Endodermal cell (in vitro differentiated cells): Measurements from ENCODE around the gene PLEKHG3. TPM values are rescaled to one million over a fixed set of nuclear protein-coding genes. Genes with fewer than 3 reads are reported as not detected.
A peak's percentile ranks its signal among the peaks of the same experiment; 100 is the strongest.

Experiments
- DNase-seq: peaks from one replicate; pipeline ENCODE4 v3.0.0-alpha.2; 2017
- H3K27ac ChIP-seq: 2 replicates; pipeline ENCODE4 v1.5.1; 2013; ENCODE audit warnings: mild to moderate bottlenecking, low read depth, low read length, moderate library complexity
- H3K27me3 ChIP-seq: 2 replicates; pipeline ENCODE4 v1.6.1; 2013; ENCODE audit warnings: mild to moderate bottlenecking, low read length, moderate library complexity; ENCODE audit not compliant: insufficient read depth, control insufficient read depth, poor library complexity, severe bottlenecking
- H3K36me3 ChIP-seq: 2 replicates; pipeline ENCODE4 v1.7.0; 2013; ENCODE audit warnings: mild to moderate bottlenecking, low read length, moderate library complexity; ENCODE audit not compliant: control insufficient read depth, insufficient read depth
- H3K4me1 ChIP-seq: one replicate; pipeline ENCODE4 v1.7.0; 2013; ENCODE audit warnings: low read length; ENCODE audit not compliant: control insufficient read depth, insufficient read depth
- H3K4me3 ChIP-seq: 2 replicates; pipeline ENCODE4 v1.5.1; 2013; ENCODE audit warnings: mild to moderate bottlenecking, low read length, moderate library complexity
- H3K9ac ChIP-seq: 2 replicates; pipeline ENCODE4 v1.6.1; 2013; ENCODE audit warnings: mild to moderate bottlenecking, low read length, moderate library complexity; ENCODE audit not compliant: poor library complexity, severe bottlenecking; ENCODE audit errors: extremely low read depth
- H3K9me3 ChIP-seq: 2 replicates; pipeline ENCODE4 v1.6.1; 2013; ENCODE audit warnings: mild to moderate bottlenecking, low read length, moderate library complexity; ENCODE audit not compliant: control insufficient read depth
- H3K27ac Mint-ChIP-seq: 2 replicates; pipeline ENCODE4 v1.8.0; 2020; ENCODE audit warnings: mixed read lengths
- H3K27me3 Mint-ChIP-seq: 2 replicates; pipeline ENCODE4 v1.8.0; 2021; ENCODE audit warnings: mild to moderate bottlenecking, mixed read lengths; ENCODE audit not compliant: insufficient read depth
- H3K36me3 Mint-ChIP-seq: 2 replicates; pipeline ENCODE4 v1.8.0; 2020; ENCODE audit warnings: low read depth, mixed read lengths
- H3K4me1 Mint-ChIP-seq: 2 replicates; pipeline ENCODE4 v1.8.0; 2020; ENCODE audit warnings: mixed read lengths
- H3K4me3 Mint-ChIP-seq: 2 replicates; pipeline ENCODE4 v1.8.0; 2020; ENCODE audit warnings: mild to moderate bottlenecking, moderate library complexity, mixed read lengths
- H3K9me3 Mint-ChIP-seq: 2 replicates; pipeline ENCODE4 v1.8.0; 2020; ENCODE audit warnings: mild to moderate bottlenecking, mixed read lengths
- WGBS, 2 experiments: methylation state at CpG; one replicate each; pipeline versions ENCODE4 v1.1.5 to v1.1.7; 2013; ENCODE audit warnings: missing lambda C conversion rate in 2 of 2, mixed read lengths in 1 of 2; ENCODE audit not compliant: insufficient coverage in 1 of 2, insufficient read length in 1 of 2; 5-methylcytosine and 5-hydroxymethylcytosine counted together
- total RNA-seq, 2 donors: library from RNA; stranded (reverse); fragmentation: NEBNext Ultra II Directional in 1 of 2; extraction: Animal tissue kit (Norgen Biotek cat#: 25700) in 1 of 2; gene quantifications; 2 replicates in 1 of 2; 3 replicates in 1 of 2; pipeline ENCODE4 v1.2.1, GENCODE V29; 2021
- TF ChIP-seq, protein P1 (sequence below): fragments of 200-600 bp; sonication (generic); conservative IDR thresholded peaks from 2 replicates; pipeline ENCODE4 v1.5.0; 2021; ENCODE audit warnings: antibody characterized with exemption, mild to moderate bottlenecking

PLEKHG3 gene
- total RNA-seq, 2 donors from 2014 or later, result 31.7 to 52.6 TPM

DNA sequence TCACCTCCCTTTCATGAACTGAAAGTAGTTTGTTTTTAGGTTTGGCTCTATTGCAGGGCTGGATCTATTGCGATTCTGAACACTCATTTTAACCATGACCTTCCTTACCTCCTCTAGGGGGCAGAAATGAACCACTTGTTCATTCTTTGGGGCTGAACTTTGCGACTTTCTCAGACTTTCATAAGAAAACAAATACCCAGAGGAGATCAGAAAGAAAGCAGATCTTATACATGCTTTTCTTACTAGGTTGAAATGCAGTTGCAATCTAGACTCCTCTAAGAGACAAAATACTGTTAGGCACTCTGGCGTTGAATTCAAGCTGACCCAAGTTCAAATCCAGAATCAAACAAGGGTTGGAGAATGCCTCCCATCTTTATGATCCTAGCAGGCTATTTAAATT, 32.6 kb upstream of the PLEKHG3 start:
- Histone ChIP-seq H3K9me3 (no peaks in the 10 kb centered on the region), H3K9ac (no peak overlapping the region), H3K36me3 (no peaks in the 10 kb centered on the region), H3K27me3 (peaks cover 4% of the 10 kb centered on the region), H3K27ac (no peak overlapping the region), H3K4me3 (no peak overlapping the region), H3K4me1 (no peaks in the 10 kb centered on the region)
- no peak overlapping the region for H3K27ac Mint-ChIP-seq
- H3K36me3 Mint-ChIP-seq, result no peaks in the 10 kb centered on the region
- TF ChIP-seq, protein P1, sequence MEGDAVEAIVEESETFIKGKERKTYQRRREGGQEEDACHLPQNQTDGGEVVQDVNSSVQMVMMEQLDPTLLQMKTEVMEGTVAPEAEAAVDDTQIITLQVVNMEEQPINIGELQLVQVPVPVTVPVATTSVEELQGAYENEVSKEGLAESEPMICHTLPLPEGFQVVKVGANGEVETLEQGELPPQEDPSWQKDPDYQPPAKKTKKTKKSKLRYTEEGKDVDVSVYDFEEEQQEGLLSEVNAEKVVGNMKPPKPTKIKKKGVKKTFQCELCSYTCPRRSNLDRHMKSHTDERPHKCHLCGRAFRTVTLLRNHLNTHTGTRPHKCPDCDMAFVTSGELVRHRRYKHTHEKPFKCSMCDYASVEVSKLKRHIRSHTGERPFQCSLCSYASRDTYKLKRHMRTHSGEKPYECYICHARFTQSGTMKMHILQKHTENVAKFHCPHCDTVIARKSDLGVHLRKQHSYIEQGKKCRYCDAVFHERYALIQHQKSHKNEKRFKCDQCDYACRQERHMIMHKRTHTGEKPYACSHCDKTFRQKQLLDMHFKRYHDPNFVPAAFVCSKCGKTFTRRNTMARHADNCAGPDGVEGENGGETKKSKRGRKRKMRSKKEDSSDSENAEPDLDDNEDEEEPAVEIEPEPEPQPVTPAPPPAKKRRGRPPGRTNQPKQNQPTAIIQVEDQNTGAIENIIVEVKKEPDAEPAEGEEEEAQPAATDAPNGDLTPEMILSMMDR, result peak; percentile 85
- peaks cover 3% of the 10 kb centered on the region for H3K4me1 Mint-ChIP-seq
- no peak overlapping the region for H3K4me3 Mint-ChIP-seq
- 18 to 32% methylated on average over 3 of the region's 3 CpGs for WGBS, 2 experiments
- no peaks in the 10 kb centered on the region for H3K9me3 Mint-ChIP-seq
- no peak for DNase-seq
- peaks cover 21% of the 10 kb centered on the region for H3K27me3 Mint-ChIP-seq

DNA sequence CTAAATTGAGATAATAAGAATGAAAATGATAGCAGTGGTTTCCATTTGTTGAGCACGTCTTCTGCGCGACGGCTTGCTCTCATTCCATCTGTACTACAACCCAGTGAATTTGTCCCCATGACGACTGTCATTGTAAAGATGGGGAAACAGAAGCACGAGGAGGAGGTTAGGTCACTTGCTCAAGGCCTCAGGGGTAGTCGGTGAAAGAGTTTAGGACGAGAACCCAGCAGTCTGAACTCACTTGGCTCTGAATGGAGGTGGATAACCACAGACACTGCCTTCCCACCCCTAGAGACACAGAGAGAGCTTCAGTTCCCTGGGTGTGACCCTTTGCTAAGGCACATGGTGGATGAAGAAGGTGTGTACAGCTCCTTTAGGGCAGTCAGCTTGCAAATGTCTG, 30.9 kb upstream of the PLEKHG3 start:
- H3K9me3 Mint-ChIP-seq, result no peaks in the 10 kb centered on the region
- H3K4me3 ChIP-seq, result no peak overlapping the region
- no peak for DNase-seq
- H3K9ac ChIP-seq, result no peak overlapping the region
- no peaks in the 10 kb centered on the region for H3K36me3 Mint-ChIP-seq
- TF ChIP-seq, protein P1, result no peak
- H3K4me3 Mint-ChIP-seq, result no peak overlapping the region
- H3K27ac Mint-ChIP-seq, result no peak overlapping the region
- H3K4me1 Mint-ChIP-seq, result peaks cover 3% of the 10 kb centered on the region
- H3K27me3 Mint-ChIP-seq, result peaks cover 27% of the 10 kb centered on the region
- no peaks in the 10 kb centered on the region for H3K4me1 ChIP-seq
- H3K36me3 ChIP-seq, result no peaks in the 10 kb centered on the region
- peaks cover 4% of the 10 kb centered on the region for H3K27me3 ChIP-seq
- no peaks in the 10 kb centered on the region for H3K9me3 ChIP-seq
- WGBS, 2 experiments, result 81 to 90% methylated on average over 6 to 8 of the region's 8 CpGs
- no peak overlapping the region for H3K27ac ChIP-seq

DNA sequence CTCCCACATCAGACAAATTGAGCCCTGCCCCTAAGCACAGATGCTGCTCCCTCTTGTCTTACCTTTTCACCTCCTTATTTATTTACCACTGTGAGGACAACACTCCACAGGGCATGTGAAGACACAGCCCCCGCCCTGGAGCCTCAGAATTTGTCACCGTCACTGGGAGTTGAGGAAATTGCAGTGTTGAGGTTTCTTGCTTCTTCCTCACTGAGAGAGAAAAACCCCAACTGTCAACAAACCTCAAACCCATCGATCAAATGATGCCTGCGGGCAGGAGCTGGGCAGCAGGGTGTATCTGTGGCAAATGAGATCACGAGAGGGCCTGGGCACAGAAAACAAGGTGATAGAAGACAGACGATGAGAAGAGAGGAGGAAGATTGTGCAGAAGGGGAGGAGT, 30.5 kb upstream of the PLEKHG3 start:
- Histone ChIP-seq H3K27me3 (peaks cover 4% of the 10 kb centered on the region), H3K4me3 (no peak overlapping the region), H3K9ac (no peak overlapping the region), H3K4me1 (no peaks in the 10 kb centered on the region), H3K36me3 (no peaks in the 10 kb centered on the region), H3K27ac (no peak overlapping the region), H3K9me3 (no peaks in the 10 kb centered on the region)
- WGBS, 2 experiments, result 93 to 94% methylated on average over 4 to 6 of the region's 6 CpGs
- H3K27ac Mint-ChIP-seq, result no peak overlapping the region
- no peaks in the 10 kb centered on the region for H3K9me3 Mint-ChIP-seq
- TF ChIP-seq, protein P1, result no peak
- no peaks in the 10 kb centered on the region for H3K36me3 Mint-ChIP-seq
- peaks cover 3% of the 10 kb centered on the region for H3K4me1 Mint-ChIP-seq
- peaks cover 29% of the 10 kb centered on the region for H3K27me3 Mint-ChIP-seq
- H3K4me3 Mint-ChIP-seq, result no peak overlapping the region
- no peak for DNase-seq
